CD14-positive monocyte (primary cell): ENCODE data around the gene FBXO24. TPM values are rescaled to one million over a fixed set of nuclear protein-coding genes. Genes with fewer than 3 reads are reported as not detected.

Source experiments
- DNase-seq, 3 donors: peaks; one replicate each; pipeline ENCODE4 v3.0.0-alpha.2; 2011 to 2022
- H2AFZ ChIP-seq: 2 replicates; pipeline ENCODE4 v1.6.0; 2012; ENCODE audit warnings: mild to moderate bottlenecking, low read depth, low read length, inconsistent platforms; ENCODE audit not compliant: insufficient read depth, poor library complexity, severe bottlenecking
- H3K27ac ChIP-seq, 2 donors: 1 replicate in 1 of 2; 2 replicates in 1 of 2; pipeline ENCODE4 v1.5.1; 2012 to 2013; ENCODE audit warnings: low read length in 2 of 2, control low read depth in 1 of 2, inconsistent platforms in 1 of 2, low read depth in 1 of 2, mild to moderate bottlenecking in 1 of 2
- H3K27me3 ChIP-seq, 2 donors: one replicate each; pipeline versions ENCODE4 v1.6.0 to v1.6.1; 2011 to 2013; ENCODE audit warnings: low read length in 2 of 2; ENCODE audit not compliant: control insufficient read depth in 2 of 2, insufficient read depth in 2 of 2
- H3K36me3 ChIP-seq, 2 donors: replicated peaks in 1 of 2; 1 replicate in 1 of 2; 2 replicates in 1 of 2; pipeline versions ENCODE4 v1.5.1 to v1.6.1; 2012 to 2013; ENCODE audit warnings: low read length in 2 of 2, control low read depth in 1 of 2, inconsistent platforms in 1 of 2, mild to moderate bottlenecking in 1 of 2; ENCODE audit not compliant: insufficient read depth in 2 of 2, control insufficient read depth in 1 of 2
- H3K4me1 ChIP-seq, 2 donors: 1 replicate in 1 of 2; 2 replicates in 1 of 2; pipeline versions ENCODE4 v1.5.1 to v1.6.1; 2012 to 2013; ENCODE audit warnings: low read length in 2 of 2, control low read depth in 1 of 2, inconsistent platforms in 1 of 2, mild to moderate bottlenecking in 1 of 2, moderate library complexity in 1 of 2; ENCODE audit not compliant: insufficient read depth in 2 of 2, control insufficient read depth in 1 of 2
- H3K4me2 ChIP-seq: replicated peaks from 2 replicates; pipeline ENCODE3; 2012; ENCODE audit warnings: low read length, moderate library complexity, mild to moderate bottlenecking; ENCODE audit not compliant: poor library complexity, severe bottlenecking; ENCODE audit errors: extremely low read depth
- H3K4me3 ChIP-seq, 3 experiments: fragments of 200-600 bp in 1 of 3; sonication (generic) in 1 of 3; replicated peaks in 1 of 3; 1 replicate in 2 of 3; 2 replicates in 1 of 3; pipeline ENCODE4 v1.5.1; 2011 to 2013; ENCODE audit warnings: low read length in 3 of 3, mild to moderate bottlenecking in 3 of 3, control low read depth in 2 of 3, low read depth in 2 of 3, inconsistent platforms in 1 of 3, moderate library complexity in 1 of 3
- H3K79me2 ChIP-seq: 2 replicates; pipeline ENCODE4 v1.6.0; 2012; ENCODE audit warnings: mild to moderate bottlenecking, control low read depth, inconsistent platforms, low read length, moderate library complexity; ENCODE audit not compliant: insufficient read depth
- H3K9ac ChIP-seq: 2 replicates; pipeline ENCODE4 v1.6.0; 2017; ENCODE audit warnings: low read length, mild to moderate bottlenecking; ENCODE audit not compliant: insufficient read depth, poor library complexity, severe bottlenecking
- H3K9me3 ChIP-seq, 2 donors: replicated peaks in 1 of 2; 1 replicate in 1 of 2; 2 replicates in 1 of 2; pipeline versions ENCODE4 v1.5.1 to v1.6.1; 2012 to 2013; ENCODE audit warnings: low read length in 2 of 2, control low read depth in 1 of 2; ENCODE audit not compliant: control insufficient read depth in 1 of 2, insufficient read depth in 1 of 2
- H4K20me1 ChIP-seq: 2 replicates; pipeline ENCODE4 v1.6.0; 2012; ENCODE audit warnings: mild to moderate bottlenecking, low read length, control low read depth, moderate library complexity; ENCODE audit not compliant: insufficient read depth
- H3K27ac Mint-ChIP-seq, 7 donors: one replicate each; pipeline ENCODE4 v1.8.0; 2020; ENCODE audit warnings: mild to moderate bottlenecking in 7 of 7, mixed read lengths in 7 of 7, moderate library complexity in 6 of 7, inconsistent platforms in 2 of 7
- H3K27me3 Mint-ChIP-seq, 3 donors: one replicate each; pipeline ENCODE4 v1.8.0; 2021 to 2022; ENCODE audit warnings: low read depth in 3 of 3, mild to moderate bottlenecking in 3 of 3, mixed read lengths in 3 of 3, moderate library complexity in 3 of 3, inconsistent platforms in 1 of 3
- H3K36me3 Mint-ChIP-seq, 2 donors: one replicate each; pipeline ENCODE4 v1.8.0; 2020; ENCODE audit warnings: mixed read lengths in 2 of 2, inconsistent platforms in 1 of 2, mild to moderate bottlenecking in 1 of 2
- H3K4me1 Mint-ChIP-seq: one replicate; pipeline ENCODE4 v1.8.0; 2020; ENCODE audit warnings: mild to moderate bottlenecking, mixed read lengths
- H3K4me3 Mint-ChIP-seq, 2 donors: one replicate each; pipeline ENCODE4 v1.8.0; 2020; ENCODE audit warnings: mild to moderate bottlenecking in 2 of 2, mixed read lengths in 2 of 2, moderate library complexity in 1 of 2
- H3K9me3 Mint-ChIP-seq, 7 donors: one replicate each; pipeline ENCODE4 v1.8.0; 2020 to 2022; ENCODE audit warnings: mixed read lengths in 7 of 7, mild to moderate bottlenecking in 6 of 7, moderate library complexity in 6 of 7, inconsistent platforms in 2 of 7
- WGBS: methylation state at CpG from one replicate; pipeline ENCODE4 v1.1.5; 2013; ENCODE audit warnings: missing lambda C conversion rate; ENCODE audit not compliant: insufficient coverage; 5-methylcytosine and 5-hydroxymethylcytosine counted together
- intact Hi-C, 2 donors: fragments of 100-400 bp; cut with micrococcal nuclease; formaldehyde crosslinking; loops; one replicate each; pipeline versions ENCODE4 v1.15.0 to v1.15.1; 2023
- polyA plus RNA-seq, 3 donors: library from polyadenylated mRNA; depleted of rRNA in 1 of 3; unstranded in 2 of 3; stranded (reverse) in 1 of 3; fragments of 300-500 nt in 2 of 3; fragments of >200 nt in 1 of 3; fragmentation: Illumina TruSeq in 2 of 3; gene quantifications; 1 replicate in 2 of 3; 2 replicates in 1 of 3; pipeline ENCODE4 v1.2.3, GENCODE V29; 2012 to 2021
- TF ChIP-seq, protein P1 (sequence below): fragments of 200-600 bp; IDR thresholded peaks from one replicate; pipeline ENCODE4 v1.8.0; 2022; ENCODE audit warnings: antibody characterized with exemption, mild to moderate bottlenecking

The FBXO24 gene
- polyA plus RNA-seq, 3 donors = 0.42 to 1.2 (median 0.69) TPM

DNA sequence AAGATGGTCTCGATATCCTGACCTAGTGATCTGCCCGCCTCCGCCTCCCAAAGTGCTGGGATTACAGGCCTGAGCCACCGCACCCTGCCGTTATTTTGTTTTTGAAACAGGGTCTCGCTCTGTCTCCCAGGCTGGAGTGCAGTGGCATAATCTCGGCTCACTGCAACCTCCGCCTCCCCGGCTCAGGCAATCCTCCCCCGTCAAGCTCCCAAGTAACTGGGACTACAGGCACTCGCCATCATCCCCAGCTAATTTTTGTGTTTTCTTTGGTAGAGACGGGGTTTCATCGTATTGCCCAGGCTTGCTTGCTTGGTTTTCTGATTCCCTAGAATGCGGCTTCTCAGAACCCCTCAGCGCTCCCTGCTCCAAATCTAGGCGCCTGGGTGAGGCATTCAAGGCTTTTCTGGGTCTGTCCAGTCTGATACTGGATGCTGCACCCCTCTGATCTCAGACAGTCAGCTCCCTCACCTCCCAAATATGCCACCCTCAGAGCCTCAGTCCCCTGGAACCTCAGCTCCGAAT, 53.9 kb downstream of the FBXO24 start:
- H3K4me1 ChIP-seq = no peaks in the 10 kb centered on the region
- Mint-ChIP-seq H3K27me3 (peaks cover 9 to 22% (median 11%) of the 10 kb centered on the region in 3 donors), H3K4me1 (no peaks in the 10 kb centered on the region), H3K27ac (no peak overlapping the region), H3K36me3 (no peaks in the 10 kb centered on the region), H3K9me3 (no peaks in the 10 kb centered on the region), H3K4me3 (no peak overlapping the region)
- H3K79me2 ChIP-seq = no peaks in the 10 kb centered on the region
- TF ChIP-seq, protein P1, sequence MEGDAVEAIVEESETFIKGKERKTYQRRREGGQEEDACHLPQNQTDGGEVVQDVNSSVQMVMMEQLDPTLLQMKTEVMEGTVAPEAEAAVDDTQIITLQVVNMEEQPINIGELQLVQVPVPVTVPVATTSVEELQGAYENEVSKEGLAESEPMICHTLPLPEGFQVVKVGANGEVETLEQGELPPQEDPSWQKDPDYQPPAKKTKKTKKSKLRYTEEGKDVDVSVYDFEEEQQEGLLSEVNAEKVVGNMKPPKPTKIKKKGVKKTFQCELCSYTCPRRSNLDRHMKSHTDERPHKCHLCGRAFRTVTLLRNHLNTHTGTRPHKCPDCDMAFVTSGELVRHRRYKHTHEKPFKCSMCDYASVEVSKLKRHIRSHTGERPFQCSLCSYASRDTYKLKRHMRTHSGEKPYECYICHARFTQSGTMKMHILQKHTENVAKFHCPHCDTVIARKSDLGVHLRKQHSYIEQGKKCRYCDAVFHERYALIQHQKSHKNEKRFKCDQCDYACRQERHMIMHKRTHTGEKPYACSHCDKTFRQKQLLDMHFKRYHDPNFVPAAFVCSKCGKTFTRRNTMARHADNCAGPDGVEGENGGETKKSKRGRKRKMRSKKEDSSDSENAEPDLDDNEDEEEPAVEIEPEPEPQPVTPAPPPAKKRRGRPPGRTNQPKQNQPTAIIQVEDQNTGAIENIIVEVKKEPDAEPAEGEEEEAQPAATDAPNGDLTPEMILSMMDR = no peak
- intact Hi-C loops = no loop called here
- H3K27ac ChIP-seq = no peak overlapping the region
- H2AFZ ChIP-seq = no peak overlapping the region
- H4K20me1 ChIP-seq = no peaks in the 10 kb centered on the region
- H3K36me3 ChIP-seq = no peaks in the 10 kb centered on the region
- H3K4me3 ChIP-seq = no peak overlapping the region
- no peaks in the 10 kb centered on the region for H3K27me3 ChIP-seq
- no peak overlapping the region for H3K4me2 ChIP-seq
- 98% methylated on average over 13 of the region's 17 CpGs for WGBS
- no peak overlapping the region for H3K9ac ChIP-seq
- H3K9me3 ChIP-seq = no peaks in the 10 kb centered on the region
- DNase-seq = no peak

DNA sequence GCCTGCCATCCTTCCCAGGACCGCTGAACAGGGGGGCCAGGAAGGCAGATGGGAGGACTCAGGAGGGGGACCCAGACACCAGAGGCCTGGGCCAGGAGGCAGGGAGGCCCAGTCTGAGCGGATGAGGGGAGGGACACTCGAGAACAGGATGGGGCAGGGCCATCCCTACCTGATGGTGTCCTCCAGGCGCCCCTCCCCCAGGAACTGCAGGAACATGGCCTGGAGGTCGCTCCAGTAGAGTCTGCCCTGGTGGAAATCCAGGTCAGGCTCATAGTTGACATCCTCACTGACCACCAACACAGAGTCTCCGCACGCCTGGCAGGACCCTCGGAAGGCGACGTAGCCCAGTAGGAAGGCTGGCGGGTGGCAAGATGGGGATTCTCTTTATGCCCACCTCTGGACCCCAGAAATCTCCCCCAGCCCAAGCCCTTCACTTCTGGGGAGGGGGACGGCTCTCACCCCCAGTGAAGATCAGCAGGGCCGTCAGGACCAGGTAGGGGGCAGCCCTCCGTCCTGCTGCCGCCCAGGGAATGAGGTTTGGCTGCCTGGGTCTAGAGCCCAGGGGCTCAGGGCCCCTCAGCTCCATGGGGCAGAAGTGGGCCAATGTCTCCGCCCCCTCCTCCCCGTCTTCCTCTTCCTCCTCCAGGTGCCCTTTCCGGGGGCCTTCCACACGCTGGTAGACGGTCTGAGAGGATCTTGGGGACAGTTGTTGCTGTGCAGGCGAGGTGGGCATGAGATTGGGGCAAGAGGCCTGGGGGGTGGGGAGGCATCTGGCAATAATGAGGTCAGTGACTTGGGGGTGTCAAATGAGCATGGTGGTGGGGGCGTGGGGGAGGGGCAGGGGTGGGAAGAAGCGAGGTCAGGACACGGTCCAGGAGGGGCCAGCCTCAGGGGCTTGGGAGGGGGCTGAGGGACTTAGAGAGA, 54.7 kb downstream of the FBXO24 start:
- no peak for DNase-seq
- Histone ChIP-seq H3K27ac (no peak overlapping the region), H3K9me3 (no peaks in the 10 kb centered on the region), H3K79me2 (no peaks in the 10 kb centered on the region), H4K20me1 (no peaks in the 10 kb centered on the region), H2AFZ (no peak overlapping the region), H3K9ac (no peak overlapping the region), H3K27me3 (no peaks in the 10 kb centered on the region), H3K4me3 (no peak overlapping the region), H3K4me2 (no peak overlapping the region), H3K36me3 (no peaks in the 10 kb centered on the region), H3K4me1 (no peaks in the 10 kb centered on the region)
- TF ChIP-seq, protein P1 = no peak
- intact Hi-C loops = no loop called here
- Mint-ChIP-seq H3K36me3 (no peaks in the 10 kb centered on the region), H3K4me3 (no peak overlapping the region), H3K9me3 (no peaks in the 10 kb centered on the region), H3K27ac (no peak overlapping the region), H3K4me1 (no peaks in the 10 kb centered on the region), H3K27me3 (peaks cover 12 to 24% (median 13%) of the 10 kb centered on the region in 3 donors)
- WGBS = 64% methylated on average over 7 of the region's 24 CpGs
